ENCODE measurements around the gene RADX.

- no peak for TF ChIP-seq POLR2A (IDR thresholded peaks at IDR 0.05)
- TF ChIP-seq CTCF (IDR thresholded peaks at IDR 0.05 in 8 of 11, conservative IDR thresholded peaks at IDR 0.05 in 3 of 11): no peak
These were observed 72.4 kb downstream of the RADX start for GRCh38 chrX:106684207-106684606.

Data from spleen (tissue), 7 donors.